Erythroblast (primary cell): ENCODE data around the gene LGMN.

Experiments used
- DNase-seq, 2 experiments: peaks; one replicate each; lab custom pipeline; 2025; lab: John Stamatoyannopoulos, UW
- GATA1 ChIP-seq: IDR thresholded peaks from 2 replicates; pipeline ENCODE4 v1.6.1; 2011; ENCODE audit warnings: low read depth, mild to moderate bottlenecking, control low read depth, low read length, moderate library complexity
- POLR2A ChIP-seq: IDR thresholded peaks from 2 replicates; pipeline ENCODE4 v1.6.1; 2011; ENCODE audit warnings: mild to moderate bottlenecking, low read length

The LGMN gene

DNA sequence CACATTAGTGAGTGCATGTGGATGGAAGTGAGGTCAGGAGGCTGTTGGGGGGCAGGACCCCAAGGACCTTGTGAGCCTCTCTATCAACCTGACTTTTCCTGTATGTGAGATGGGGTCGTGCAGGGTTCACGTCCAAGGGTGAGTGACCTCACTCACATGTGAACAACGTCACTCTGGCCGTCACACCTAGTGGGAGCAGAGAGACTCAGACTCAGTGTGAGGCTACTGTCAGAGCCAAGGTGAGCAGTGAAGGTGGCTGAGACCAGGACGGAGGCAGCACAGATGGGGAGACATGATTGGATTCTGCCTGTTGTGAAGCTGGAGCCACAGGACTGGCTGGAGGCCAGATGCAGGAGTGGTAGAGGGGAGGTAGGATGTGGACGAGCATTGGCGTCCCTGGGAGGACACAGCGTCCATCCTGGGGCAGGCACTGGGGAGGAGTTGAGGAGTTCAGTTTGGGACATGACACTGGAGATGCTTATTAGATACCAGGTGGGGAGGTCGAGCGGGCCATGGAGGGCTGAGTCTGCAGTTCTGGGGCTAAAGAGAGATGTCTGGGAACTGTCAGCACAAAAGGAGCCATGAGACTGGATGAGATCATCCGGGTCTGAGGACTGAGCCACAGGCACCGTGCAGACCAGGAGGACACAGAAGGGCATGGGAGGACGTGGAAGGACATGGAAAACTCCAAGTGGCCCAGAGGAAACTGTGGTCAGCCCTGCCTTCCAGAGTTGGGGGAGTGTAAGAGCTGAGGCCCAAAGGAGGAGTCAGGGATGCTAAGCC is 92.8 kb downstream of the LGMN start:
- TF ChIP-seq POLR2A (no peak), GATA1 (no peak)
- DNase-seq: no peak

DNA sequence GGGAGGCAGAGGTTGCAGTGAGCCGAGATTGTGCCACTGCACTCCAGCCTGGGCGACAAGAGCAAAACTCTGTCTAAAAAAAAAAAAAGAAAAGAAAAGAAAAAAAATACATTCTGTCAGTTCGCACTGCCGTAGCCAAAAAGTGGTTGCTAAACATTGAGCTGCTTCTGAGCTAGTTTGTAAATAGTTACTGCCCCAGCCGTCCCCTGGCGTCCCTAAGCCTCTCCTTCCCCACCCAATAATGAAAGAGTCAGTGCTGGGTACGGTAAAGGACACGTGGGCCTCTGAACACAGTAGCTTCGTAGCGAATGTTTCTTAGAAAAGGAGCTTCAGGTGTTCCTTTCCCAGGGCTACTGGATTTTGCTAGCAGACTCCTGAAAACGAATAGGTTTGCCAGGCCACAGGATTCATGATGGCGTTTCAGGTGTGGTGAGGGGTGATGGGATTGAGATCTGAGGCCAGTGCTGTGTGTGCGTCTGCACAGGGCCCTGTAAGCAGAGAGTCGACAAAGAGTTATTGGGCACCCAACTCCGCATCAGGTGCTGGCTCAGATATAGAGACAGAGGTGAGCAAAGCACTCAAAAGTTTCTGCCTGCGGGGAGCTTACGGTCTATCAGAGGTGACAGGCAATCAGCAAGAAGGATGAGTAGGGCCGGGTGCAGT is 94.1 kb downstream of the LGMN start:
- DNase-seq: no peak
- no peak for TF ChIP-seq GATA1
- no peak for TF ChIP-seq POLR2A
